Heart left ventricle (tissue), 16 donors: ENCODE results near the gene STX10. TPM values are rescaled to one million over a fixed set of nuclear protein-coding genes. Genes with fewer than 3 reads are reported as not detected.
A peak's percentile ranks its signal among the peaks of the same experiment; 100 is the strongest.

Experiments
- ATAC-seq, 4 donors: fragments of 200-7000 bp; cut with Tn5 transposase; one replicate each; pipeline ENCODE4 v1.9.1; 2020 to 2022; ENCODE audit warnings: moderate library complexity in 4 of 4, mild to moderate bottlenecking in 3 of 4, moderate number of reproducible peaks in 1 of 4
- DNase-seq, 5 donors: peaks; one replicate each; pipeline ENCODE4 v3.0.0-alpha.2; 2020
- H3K27ac ChIP-seq, 12 donors: fragments of 200-600 bp; sonication (generic) in 4 of 12; one replicate each; pipeline versions ENCODE4 v1.5.0 to v1.8.0; 2016 to 2022; ENCODE audit warnings: mild to moderate bottlenecking in 2 of 12
- H3K27me3 ChIP-seq, 9 donors: fragments of 200-600 bp; sonication (generic) in 2 of 9; one replicate each; pipeline versions ENCODE4 v1.5.1 to v1.8.0; 2016 to 2022; ENCODE audit warnings: mild to moderate bottlenecking in 3 of 9
- H3K36me3 ChIP-seq, 9 donors: fragments of 200-600 bp; sonication (generic) in 2 of 9; one replicate each; pipeline versions ENCODE4 v1.5.0 to v1.8.0; 2018 to 2022; ENCODE audit warnings: mild to moderate bottlenecking in 2 of 9
- H3K4me1 ChIP-seq, 12 donors: fragments of 200-600 bp; sonication (generic) in 4 of 12; one replicate each; pipeline versions ENCODE4 v1.5.0 to v1.8.0; 2016 to 2022; ENCODE audit warnings: mild to moderate bottlenecking in 3 of 12
- H3K4me3 ChIP-seq, 12 donors: fragments of 200-600 bp; sonication (generic) in 4 of 12; one replicate each; pipeline versions ENCODE4 v1.5.0 to v1.8.0; 2017 to 2022; ENCODE audit warnings: mild to moderate bottlenecking in 9 of 12, moderate library complexity in 4 of 12
- H3K9me3 ChIP-seq, 12 donors: fragments of 200-600 bp; sonication (generic) in 4 of 12; one replicate each; pipeline versions ENCODE4 v1.5.0 to v1.8.0; 2016 to 2022; ENCODE audit warnings: mild to moderate bottlenecking in 1 of 12
- CTCF ChIP-seq, 12 donors: fragments of 200-600 bp; sonication (generic) in 4 of 12; IDR thresholded peaks; one replicate each; pipeline versions ENCODE4 v1.5.0 to v1.8.0; 2018 to 2022; ENCODE audit warnings: antibody characterized with exemption in 12 of 12, mild to moderate bottlenecking in 5 of 12
- POLR2A ChIP-seq, 2 donors: fragments of 450-650 bp; IDR thresholded peaks; one replicate each; pipeline ENCODE4 v1.6.1; 2017; ENCODE audit warnings: antibody characterized with exemption in 2 of 2, mild to moderate bottlenecking in 2 of 2, moderate library complexity in 2 of 2
- WGBS, 4 donors: extraction: QIAGEN DNeasy Blood & Tissue Kit in 2 of 4; methylation state at CpG; one replicate each; pipeline versions ENCODE4 v1.1.5 to v1.1.7; 2013 to 2018; 5-methylcytosine and 5-hydroxymethylcytosine counted together
- intact Hi-C, 10 donors: fragments of 100-400 bp; cut with DNase I; formaldehyde crosslinking; loops; one replicate each; pipeline versions ENCODE4 v1.11.1 to v1.14.2; 2022
- polyA plus RNA-seq, 2 donors: library from polyadenylated mRNA; stranded (reverse); fragments of 200-250 nt; gene quantifications; one replicate each; pipeline ENCODE4 v1.2.3, GENCODE V29; 2013
- total RNA-seq, 9 donors: library from RNA; depleted of rRNA in 2 of 9; stranded (reverse); fragments of >200 nt in 2 of 9; fragmentation: NEBNext Ultra II Directional in 3 of 9; extraction: Animal tissue kit (Norgen Biotek cat#: 25700) in 3 of 9; gene quantifications; one replicate each; pipeline versions ENCODE4 v1.1.0 to v1.2.4, GENCODE V29; 2016 to 2023
- donor health status: ischemic (EF 13 %, LVEDD 7.1; RV severe dilation, severe dysfunction).
- donor health status: healthy with polysubstance abuse.
- donor health status: DM: no; HTN: yes; CAD: no.
- donor health status: DM: no; HTN: no; CAD: no.
- donor health status: ischemic (EF 25% LVEDD 6.9; RV normal size, moderate dysfunction).
- donor health status: ischemic (EF 25% LVEDD 5.7; RV mildly dilated, moderate dysfunction).
- donor health status: healthy.
- donor health status: DM: yes; HTN: yes; CAD: no.
- donor health status: ischemic (EF 35%, LVEDD 5.7; RV mildly dilated, moderate dysfunction).
- donor health status: nonischemic (EF 11% LVEDD 7.7; RV severe dilation, severe dysfunction).
- donor health status: DM: yes; HTN: yes; CAD: no.
- donor health status: PGD.
- donor health status: ischemic (EF 29% LVEDD 5.4; RV normal size, mild dysfunction).
- donor health status: nonischemic (EF 23%, LVEDD 6.1; RV moderate dilation, normal function).

The STX10 gene
- total and polyA plus RNA-seq, 11 donors, result 24.0 to 64.7 (median 37.2) TPM

DNA sequence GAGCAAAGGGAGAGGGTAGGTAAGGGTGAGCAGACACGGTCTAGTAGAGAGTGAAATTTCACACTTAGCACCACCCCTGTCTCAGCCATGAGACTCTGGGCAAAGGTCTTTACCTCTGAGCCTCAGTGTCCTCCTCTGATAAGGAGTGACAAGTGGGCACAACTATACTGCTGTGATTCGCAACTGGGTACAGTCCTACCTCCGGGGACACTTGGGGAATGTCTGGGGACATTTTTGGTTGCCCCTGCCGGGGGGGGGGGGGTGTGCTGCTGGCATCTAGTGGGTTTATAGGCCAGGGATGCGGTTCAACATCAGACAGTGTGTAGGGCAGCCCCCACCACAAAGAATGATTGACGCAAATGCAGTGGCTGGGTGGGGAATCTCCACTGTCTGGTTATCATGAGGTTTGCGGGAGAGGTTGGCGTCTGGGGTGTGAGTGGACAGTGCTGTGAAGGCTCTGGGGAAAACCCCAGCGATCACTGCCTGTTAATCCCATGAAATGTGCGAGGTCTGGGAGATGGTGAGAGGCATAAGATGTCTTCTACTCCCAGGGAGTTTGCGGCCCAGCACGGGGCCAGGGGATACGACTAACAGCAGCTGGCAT is 27.8 kb downstream of the STX10 start:
- no peak for ATAC-seq
- peaks cover 0 to 14% (median 0%) of the 10 kb centered on the region in 9 donors for H3K36me3 ChIP-seq
- H3K4me1 ChIP-seq, result peaks cover 0 to 35% (median 20%) of the 10 kb centered on the region in 12 donors
- no peak overlapping the region for H3K27ac ChIP-seq
- DNase-seq, result no peak
- H3K27me3 ChIP-seq, result no peaks in the 10 kb centered on the region
- no peak for TF ChIP-seq CTCF (IDR thresholded peaks at IDR 0.05)
- TF ChIP-seq POLR2A (IDR thresholded peaks at IDR 0.05), result no peak
- intact Hi-C loops, result no loop called here
- 80 to 91% (median 87%) methylated on average over 9 to 13 of the region's 13 CpGs for WGBS, 4 donors
- H3K9me3 ChIP-seq, result no peaks in the 10 kb centered on the region
- H3K4me3 ChIP-seq, result no peak overlapping the region

DNA sequence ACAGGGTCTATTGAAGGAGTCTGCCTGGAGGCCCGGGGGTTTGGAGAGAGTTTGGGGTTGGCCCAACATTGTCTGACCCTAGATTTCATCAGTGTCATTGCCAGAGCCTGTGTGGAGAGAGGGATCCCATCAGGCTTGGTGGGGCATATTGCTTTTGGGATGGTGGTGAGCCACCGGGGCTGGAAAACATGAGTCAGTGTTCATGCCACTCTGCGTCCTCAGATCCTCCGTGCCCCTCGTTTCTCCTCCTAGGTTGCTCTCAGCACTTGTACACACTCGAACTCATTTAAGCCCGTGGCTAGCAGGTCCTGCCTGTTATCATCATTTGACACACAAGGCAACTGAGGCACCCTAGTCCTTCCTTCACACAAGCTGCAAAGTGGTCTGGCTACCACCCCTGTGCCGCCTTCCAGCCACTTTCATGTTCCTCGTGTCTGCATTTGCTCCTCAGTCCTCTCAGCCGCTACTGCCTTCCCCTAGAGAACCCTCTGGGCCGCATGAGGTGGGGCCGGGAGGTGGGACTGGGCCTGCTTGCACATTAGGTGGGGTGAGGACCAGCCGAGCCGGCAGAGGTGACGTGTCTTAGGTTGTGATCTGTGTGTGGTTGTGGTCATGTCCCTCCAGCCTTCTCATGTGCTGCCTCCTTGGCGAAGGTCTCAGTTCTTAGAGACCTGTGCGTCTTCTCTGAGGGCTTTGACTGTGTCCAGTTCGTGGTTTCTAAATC is 28.5 kb downstream of the STX10 start:
- Histone ChIP-seq H3K4me3 (no peak overlapping the region), H3K9me3 (no peaks in the 10 kb centered on the region), H3K27me3 (no peaks in the 10 kb centered on the region), H3K36me3 (peaks cover 0 to 13% (median 0%) of the 10 kb centered on the region in 9 donors), H3K4me1 (peaks cover 0 to 41% (median 25%) of the 10 kb centered on the region in 12 donors), H3K27ac (no peak overlapping the region)
- no peak for TF ChIP-seq POLR2A (IDR thresholded peaks at IDR 0.05)
- no peak for TF ChIP-seq CTCF (IDR thresholded peaks at IDR 0.05)
- 84 to 90% (median 87%) methylated on average over 15 to 18 of the region's 18 CpGs for WGBS, 4 donors
- ATAC-seq (no peak), DNase-seq (no peak)
- intact Hi-C loops, result no loop called here

- peaks cover under 1 to 46% (median 30%) of the 10 kb centered on the region in 12 donors for H3K4me1 ChIP-seq
- ATAC-seq (no peak), DNase-seq (no peak)
- no peak for TF ChIP-seq CTCF (IDR thresholded peaks at IDR 0.05)
- no peak for TF ChIP-seq POLR2A (IDR thresholded peaks at IDR 0.05)
- H3K36me3 ChIP-seq, result peaks cover 0 to 7% (median 0%) of the 10 kb centered on the region in 9 donors
- no peaks in the 10 kb centered on the region for H3K27me3 ChIP-seq
- WGBS, 4 donors, result 67 to 71% (median 69%) methylated on average over 10 of the region's 10 CpGs
- intact Hi-C loops, result no loop called here
- H3K9me3 ChIP-seq, result no peaks in the 10 kb centered on the region
- no peak overlapping the region for H3K4me3 ChIP-seq
- no peak overlapping the region for H3K27ac ChIP-seq
Observed at GRCh38 chr19:13120817-13121216, 29.4 kb downstream of the STX10 start.

DNA sequence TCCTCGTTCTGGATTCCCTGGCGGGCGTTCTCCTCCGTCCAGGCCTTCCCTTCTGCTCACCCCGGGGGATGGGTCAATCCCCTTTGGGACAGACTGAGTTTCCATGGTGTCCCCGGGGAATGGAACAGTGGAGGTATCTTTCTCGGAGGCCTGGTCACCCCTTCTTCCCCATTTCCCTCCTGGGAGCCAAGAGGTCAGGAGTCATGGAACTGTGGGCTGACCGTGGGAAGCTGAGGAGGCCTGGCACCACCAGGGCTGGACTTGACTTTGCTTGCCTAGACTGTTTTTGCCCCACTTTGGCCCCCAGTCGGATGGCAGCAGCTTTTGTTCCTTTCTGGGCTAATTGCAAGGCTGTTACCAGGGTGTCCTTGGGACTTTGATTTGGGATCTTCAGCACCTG is 30.1 kb downstream of the STX10 start:
- Histone ChIP-seq H3K4me3 (peak overlapping the region in 2 of 12 donors; percentile 8 to 100), H3K4me1 (peaks cover 5 to 53% (median 35%) of the 10 kb centered on the region in 12 donors), H3K9me3 (no peaks in the 10 kb centered on the region), H3K27ac (no peak overlapping the region), H3K36me3 (peaks cover 0 to 10% (median 0%) of the 10 kb centered on the region in 9 donors), H3K27me3 (no peaks in the 10 kb centered on the region)
- DNase-seq (no peak), ATAC-seq (no peak)
- intact Hi-C loops, result no loop called here
- no peak for TF ChIP-seq POLR2A (IDR thresholded peaks at IDR 0.05)
- TF ChIP-seq CTCF (IDR thresholded peaks at IDR 0.05), result no peak
- WGBS, 4 donors, result 65 to 82% (median 79%) methylated on average over 5 to 9 of the region's 9 CpGs
